Spleen (tissue), 11 donors: Measurements from ENCODE around the gene DDX41. TPM values are rescaled to one million over a fixed set of nuclear protein-coding genes. Genes with fewer than 3 reads are reported as not detected.

Source experiments
- DNase-seq: peaks from one replicate; pipeline ENCODE4 v3.0.0-alpha.2; 2020
- H3K27ac ChIP-seq, 8 donors: fragments of 200-600 bp; sonication (generic) in 7 of 8; 1 replicate in 4 of 8; 2 replicates in 4 of 8; pipeline versions ENCODE4 v1.5.0 to v1.8.0; 2016 to 2021; ENCODE audit warnings: inconsistent platforms in 4 of 8, mild to moderate bottlenecking in 4 of 8, moderate library complexity in 1 of 8
- H3K27me3 ChIP-seq, 7 donors: fragments of 200-600 bp; sonication (generic) in 6 of 7; replicated peaks in 1 of 7; 1 replicate in 4 of 7; 2 replicates in 3 of 7; pipeline versions ENCODE4 v1.5.0 to v1.8.0; 2016 to 2021; ENCODE audit warnings: inconsistent platforms in 3 of 7, mild to moderate bottlenecking in 1 of 7
- H3K36me3 ChIP-seq, 6 donors: fragments of 200-600 bp; sonication (generic) in 5 of 6; 1 replicate in 4 of 6; 2 replicates in 2 of 6; pipeline versions ENCODE4 v1.5.0 to v1.8.0; 2016 to 2021; ENCODE audit warnings: inconsistent platforms in 2 of 6
- H3K4me1 ChIP-seq, 6 donors: fragments of 200-600 bp; sonication (generic) in 5 of 6; 1 replicate in 3 of 6; 2 replicates in 3 of 6; pipeline versions ENCODE4 v1.5.0 to v1.8.0; 2016 to 2021; ENCODE audit warnings: inconsistent platforms in 3 of 6
- H3K4me3 ChIP-seq, 8 donors: fragments of 200-600 bp; sonication (generic) in 7 of 8; 1 replicate in 4 of 8; 2 replicates in 4 of 8; pipeline versions ENCODE4 v1.5.0 to v1.8.0; 2016 to 2021; ENCODE audit warnings: inconsistent platforms in 4 of 8, mild to moderate bottlenecking in 4 of 8, moderate library complexity in 2 of 8
- H3K9me3 ChIP-seq, 8 donors: fragments of 200-600 bp; sonication (generic) in 7 of 8; 1 replicate in 4 of 8; 2 replicates in 4 of 8; pipeline versions ENCODE4 v1.5.0 to v1.8.0; 2016 to 2021; ENCODE audit warnings: inconsistent platforms in 4 of 8
- POLR2A ChIP-seq, 3 donors: fragments of 450-650 bp; IDR thresholded peaks; one replicate each; pipeline ENCODE4 v1.5.1; 2017; ENCODE audit warnings: antibody characterized with exemption in 3 of 3, mild to moderate bottlenecking in 1 of 3
- POLR2AphosphoS5 ChIP-seq, 3 donors: sonication (generic); formaldehyde crosslinking; IDR thresholded peaks; one replicate each; pipeline ENCODE4 v1.5.1; 2017; ENCODE audit warnings: antibody characterized with exemption in 3 of 3
- WGBS, 5 donors: extraction: QIAGEN DNeasy Blood & Tissue Kit in 3 of 5; methylation state at CpG; one replicate each; pipeline versions ENCODE4 v1.1.5 to v1.1.7; 2013 to 2018; 5-methylcytosine and 5-hydroxymethylcytosine counted together
- intact Hi-C: fragments of 100-400 bp; cut with DNase I; formaldehyde crosslinking; loops from one replicate; pipeline ENCODE4 v1.15.0; 2023; ENCODE audit warnings: low total_unique reads
- polyA plus RNA-seq, 3 donors: library from polyadenylated mRNA; stranded (reverse); fragments of 200-250 nt; gene quantifications; one replicate each; pipeline ENCODE4 v1.2.1, GENCODE V29; 2013
- total RNA-seq, 7 donors: library from RNA; depleted of rRNA in 3 of 7; stranded (reverse); fragments of >200 nt in 3 of 7; fragmentation: NEBNext Ultra II Directional in 4 of 7; extraction: Animal tissue kit (Norgen Biotek cat#: 25700) in 4 of 7; gene quantifications; one replicate each; pipeline versions ENCODE4 v1.1.0 to v1.2.1, GENCODE V29; 2016 to 2021
- TF ChIP-seq, protein P1 (sequence below), 11 experiments: fragments of 200-600 bp in 7 of 11; fragments of 450-650 bp in 4 of 11; sonication (generic) in 4 of 11; IDR thresholded peaks in 8 of 11; conservative IDR thresholded peaks in 3 of 11; 1 replicate in 7 of 11; 2 replicates in 4 of 11; pipeline versions ENCODE4 v1.4.0 to v1.8.0; 2016 to 2021; ENCODE audit warnings: antibody characterized with exemption in 11 of 11, inconsistent platforms in 4 of 11, mild to moderate bottlenecking in 1 of 11
- donor health status: healthy with polysubstance abuse.
- donor health status: DM: no; HTN: no; CAD: no; lungs with moderate emphysema.
- donor health status: DM: no; HTN: no; CAD: no.
- donor health status: Bipolar disorder and iron deficiency.
- donor health status: healthy.
- donor health status: DM: no; HTN: no; CAD: no.
- donor health status: DM: yes; HTN: yes; CAD: no.

Gene DDX41
- total and polyA plus RNA-seq, 10 donors, result 68.9 to 126 (median 92.4) TPM

- DNase-seq, result peak; percentile 88
- intact Hi-C loops, result no loop called here
- peak overlapping the region in 7 of 8 donors; percentile 24 to 75 (median 52) for H3K27ac ChIP-seq
These were observed 37.8 kb downstream of the DDX41 start for GRCh38 chr5:177478711-177479646.

DNA sequence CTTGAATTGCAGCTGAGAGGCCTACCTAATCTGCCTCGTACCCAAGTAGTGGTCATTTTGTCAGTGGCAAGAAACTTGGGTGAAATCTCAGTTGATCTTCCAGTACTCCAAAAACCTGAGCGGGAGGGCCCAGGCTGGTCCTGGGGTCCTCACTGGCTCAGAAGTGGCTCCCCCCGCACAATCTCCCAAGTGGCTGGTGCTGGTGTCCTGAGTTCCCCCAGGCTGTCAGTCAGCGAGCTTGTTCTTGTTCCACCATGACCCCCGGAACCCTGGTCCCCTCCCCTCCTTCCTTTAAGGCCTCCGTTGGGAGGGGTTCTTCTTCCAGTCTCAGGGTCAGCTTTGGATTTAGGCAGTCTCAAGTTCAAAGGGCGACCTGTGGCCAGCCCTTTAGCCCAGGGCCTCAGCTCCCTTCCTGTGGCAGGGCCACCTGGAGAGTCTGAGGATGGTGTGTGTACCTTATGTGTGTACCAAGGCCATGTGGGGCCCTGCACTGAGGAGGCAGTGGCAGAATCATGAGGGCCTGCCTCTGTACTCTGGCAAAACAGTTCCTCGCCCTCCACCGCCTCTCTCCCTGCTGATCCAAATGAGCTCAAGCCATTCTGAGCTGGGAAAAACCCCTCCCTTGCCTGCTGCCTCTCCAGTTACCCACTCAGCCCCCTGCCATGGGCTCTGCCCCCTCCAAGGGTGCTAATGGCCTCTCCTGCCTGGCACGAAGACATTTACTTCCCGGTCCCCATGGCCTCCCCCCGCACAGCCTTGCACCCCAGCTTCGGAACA is 38.9 kb downstream of the DDX41 start:
- DNase-seq, result no peak
- TF ChIP-seq POLR2A (IDR thresholded peaks at IDR 0.05) (no peak), POLR2AphosphoS5 (IDR thresholded peaks at IDR 0.05) (no peak)
- TF ChIP-seq, protein P1, sequence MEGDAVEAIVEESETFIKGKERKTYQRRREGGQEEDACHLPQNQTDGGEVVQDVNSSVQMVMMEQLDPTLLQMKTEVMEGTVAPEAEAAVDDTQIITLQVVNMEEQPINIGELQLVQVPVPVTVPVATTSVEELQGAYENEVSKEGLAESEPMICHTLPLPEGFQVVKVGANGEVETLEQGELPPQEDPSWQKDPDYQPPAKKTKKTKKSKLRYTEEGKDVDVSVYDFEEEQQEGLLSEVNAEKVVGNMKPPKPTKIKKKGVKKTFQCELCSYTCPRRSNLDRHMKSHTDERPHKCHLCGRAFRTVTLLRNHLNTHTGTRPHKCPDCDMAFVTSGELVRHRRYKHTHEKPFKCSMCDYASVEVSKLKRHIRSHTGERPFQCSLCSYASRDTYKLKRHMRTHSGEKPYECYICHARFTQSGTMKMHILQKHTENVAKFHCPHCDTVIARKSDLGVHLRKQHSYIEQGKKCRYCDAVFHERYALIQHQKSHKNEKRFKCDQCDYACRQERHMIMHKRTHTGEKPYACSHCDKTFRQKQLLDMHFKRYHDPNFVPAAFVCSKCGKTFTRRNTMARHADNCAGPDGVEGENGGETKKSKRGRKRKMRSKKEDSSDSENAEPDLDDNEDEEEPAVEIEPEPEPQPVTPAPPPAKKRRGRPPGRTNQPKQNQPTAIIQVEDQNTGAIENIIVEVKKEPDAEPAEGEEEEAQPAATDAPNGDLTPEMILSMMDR (IDR thresholded peaks at IDR 0.05 in 8 of 11, conservative IDR thresholded peaks at IDR 0.05 in 3 of 11), result no peak
- Histone ChIP-seq H3K4me1 (peaks cover 16 to 79% (median 60%) of the 10 kb centered on the region in 6 donors), H3K27ac (peak overlapping the region in 3 of 8 donors; percentile 51 to 75 (median 64)), H3K27me3 (peaks cover 0 to 20% (median under 1%) of the 10 kb centered on the region in 7 donors), H3K9me3 (no peaks in the 10 kb centered on the region), H3K36me3 (peaks cover 0 to 19% (median 0%) of the 10 kb centered on the region in 6 donors), H3K4me3 (no peak overlapping the region)
- intact Hi-C loops, result no loop called here
- 90 to 95% (median 93%) methylated on average over 13 of the region's 13 CpGs for WGBS, 5 donors

More at GRCh38 chr5:177478711-177479646, 37.8 kb downstream of the DDX41 start:
- Histone ChIP-seq H3K9me3 (no peaks in the 10 kb centered on the region), H3K27me3 (peaks cover 0 to 9% (median 0%) of the 10 kb centered on the region in 7 donors), H3K36me3 (peaks cover 0 to 30% (median 7%) of the 10 kb centered on the region in 6 donors), H3K4me1 (peaks cover 16 to 70% (median 58%) of the 10 kb centered on the region in 6 donors), H3K4me3 (peak overlapping the region in 1 of 8 donors; percentile 1)
- WGBS, 5 donors, result 25 to 36% (median 29%) methylated on average over 18 of the region's 18 CpGs
- TF ChIP-seq, protein P1 (IDR thresholded peaks at IDR 0.05 in 8 of 11, conservative IDR thresholded peaks at IDR 0.05 in 3 of 11), result no peak
- TF ChIP-seq POLR2AphosphoS5 (IDR thresholded peaks at IDR 0.05) (peak; percentile 55 to 73 (median 60)), POLR2A (IDR thresholded peaks at IDR 0.05) (no peak)

DNA sequence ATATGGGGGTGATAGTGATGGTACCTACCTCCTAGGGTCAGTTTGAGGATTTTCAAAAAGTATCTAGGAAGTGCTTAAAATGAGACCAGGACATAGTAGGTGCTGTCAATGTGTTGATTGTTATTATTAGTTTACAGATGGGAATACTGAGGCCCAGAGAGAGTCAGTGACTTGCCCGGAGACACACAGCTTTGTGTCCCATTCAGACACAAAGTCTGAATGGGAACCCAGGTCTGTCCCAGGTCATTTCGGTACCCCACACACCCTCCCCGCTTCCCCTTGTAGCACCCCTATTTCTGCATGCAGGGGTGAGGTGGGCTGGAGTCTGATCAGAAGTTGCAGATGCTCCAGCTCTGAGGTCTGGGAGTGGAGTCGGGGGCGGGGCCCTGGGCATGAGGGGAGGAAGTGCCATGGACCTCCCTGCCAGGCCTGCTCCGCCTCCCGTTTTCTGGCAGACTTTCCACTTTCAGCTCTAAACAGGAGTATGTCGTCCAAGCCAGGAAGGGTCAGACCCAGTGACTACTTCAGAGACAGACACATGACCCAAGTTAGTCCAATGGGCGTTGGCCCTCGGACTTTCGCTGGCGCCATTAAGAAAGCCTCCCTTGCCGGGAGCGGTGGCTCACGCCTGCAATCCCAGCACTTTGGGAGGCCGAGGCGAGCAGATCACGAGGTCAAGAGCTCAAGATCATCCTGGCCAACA is 40.1 kb downstream of the DDX41 start:
- no peak for DNase-seq
- H3K9me3 ChIP-seq, result no peaks in the 10 kb centered on the region
- H3K36me3 ChIP-seq, result peaks cover 0 to 7% (median 0%) of the 10 kb centered on the region in 6 donors
- H3K27ac ChIP-seq, result peak overlapping the region in 4 of 8 donors; percentile 23 to 51 (median 40)
- peaks cover 19 to 91% (median 72%) of the 10 kb centered on the region in 6 donors for H3K4me1 ChIP-seq
- intact Hi-C loops, result no loop called here
- H3K27me3 ChIP-seq, result peaks cover 0 to 32% (median 10%) of the 10 kb centered on the region in 7 donors
- TF ChIP-seq POLR2AphosphoS5 (IDR thresholded peaks at IDR 0.05) (peak; percentile 55 to 77 (median 61)), POLR2A (IDR thresholded peaks at IDR 0.05) (no peak)
- H3K4me3 ChIP-seq, result no peak overlapping the region
- 62 to 81% (median 77%) methylated on average over 17 to 18 of the region's 18 CpGs for WGBS, 5 donors
